Neural cell (in vitro differentiated cells): ENCODE measurements around the gene SYCE3. TPM values are rescaled to one million over a fixed set of nuclear protein-coding genes. Genes with fewer than 3 reads are reported as not detected.

Experiments
- H2AFZ ChIP-seq: fragments of 200-600, 300-800 bp; sonication (generic), shearing (Covaris generic); 2 replicates; pipeline ENCODE4 v1.6.0; 2014; ENCODE audit warnings: low read depth, mild to moderate bottlenecking, antibody characterized with exemption, low read length, moderate library complexity
- H3F3A ChIP-seq: fragments of 200-600 bp; shearing (Covaris generic); 2 replicates; pipeline ENCODE4 v1.6.1; 2016; ENCODE audit warnings: mild to moderate bottlenecking, moderate library complexity, mixed read lengths, antibody characterized with exemption, low read length; ENCODE audit not compliant: insufficient read depth, poor library complexity, severe bottlenecking
- H3K27ac ChIP-seq: fragments of 200-600, 300-800 bp; sonication (generic), shearing (Covaris generic); 2 replicates; pipeline ENCODE4 v1.5.1; 2014; ENCODE audit warnings: mild to moderate bottlenecking, low read length, moderate library complexity
- H3K27me3 ChIP-seq: fragments of 300-800, 200-600 bp; sonication (generic), shearing (Covaris generic); 2 replicates; pipeline ENCODE4 v1.6.0; 2014; ENCODE audit warnings: mild to moderate bottlenecking, low read depth, low read length, moderate library complexity; ENCODE audit not compliant: insufficient read depth
- H3K36me3 ChIP-seq: fragments of 300-800, 200-600 bp; sonication (generic), shearing (Covaris generic); 2 replicates; pipeline ENCODE4 v1.5.1; 2014; ENCODE audit warnings: mild to moderate bottlenecking, antibody characterized with exemption, low read length, moderate library complexity; ENCODE audit not compliant: insufficient read depth
- H3K4me2 ChIP-seq: fragments of 300-800, 200-600 bp; sonication (generic), shearing (Covaris generic); 2 replicates; pipeline ENCODE4 v1.6.0; 2014; ENCODE audit warnings: mild to moderate bottlenecking, low read length
- H3K4me3 ChIP-seq: fragments of 300-800, 200-600 bp; sonication (generic), shearing (Covaris generic); 2 replicates; pipeline ENCODE4 v1.5.1; 2014; ENCODE audit warnings: mild to moderate bottlenecking, low read length, moderate library complexity
- H3K79me2 ChIP-seq: fragments of 200-600 bp; shearing (Covaris generic); replicated peaks from 2 replicates; pipeline ENCODE4 v1.6.0; 2014; ENCODE audit warnings: mild to moderate bottlenecking, low read length, moderate library complexity; ENCODE audit not compliant: insufficient read depth
- H3K9ac ChIP-seq: fragments of 300-800, 200-600 bp; sonication (generic), shearing (Covaris generic); 2 replicates; pipeline ENCODE4 v1.6.1; 2016; ENCODE audit warnings: mild to moderate bottlenecking, low read length, mixed read lengths
- H3K9me2 ChIP-seq: fragments of 200-600 bp; shearing (Covaris generic); 2 replicates; pipeline ENCODE4 v1.6.1; 2016; ENCODE audit warnings: mild to moderate bottlenecking, low read length, mixed read lengths; ENCODE audit not compliant: insufficient read depth
- H3K9me3 ChIP-seq: fragments of 200-600, 300-800 bp; sonication (generic), shearing (Covaris generic); 2 replicates; pipeline ENCODE4 v1.6.1; 2016; ENCODE audit warnings: mild to moderate bottlenecking, mixed run types, low read length, moderate library complexity, mixed read lengths
- H4K20me1 ChIP-seq: fragments of 200-600 bp; shearing (Covaris generic); 2 replicates; pipeline ENCODE4 v1.6.1; 2016; ENCODE audit warnings: mild to moderate bottlenecking, mixed run types; ENCODE audit not compliant: insufficient read depth
- CTCF ChIP-seq: fragments of 450-650 bp; IDR thresholded peaks from 2 replicates; pipeline ENCODE4 v1.5.1; 2014; ENCODE audit warnings: antibody characterized with exemption, mild to moderate bottlenecking, moderate library complexity; ENCODE audit not compliant: poor library complexity, severe bottlenecking
- EP300 ChIP-seq: fragments of 450-650 bp; conservative IDR thresholded peaks from 2 replicates; pipeline ENCODE4 v1.6.1; 2014; ENCODE audit warnings: antibody characterized with exemption, mild to moderate bottlenecking, moderate library complexity; ENCODE audit not compliant: poor library complexity, severe bottlenecking
- EZH2 ChIP-seq: fragments of 200-600, 300-800 bp; shearing (Covaris generic), sonication (generic); IDR thresholded peaks from 2 replicates; pipeline ENCODE4 v1.6.1; 2014; ENCODE audit warnings: antibody characterized with exemption, low read length, borderline replicate concordance, mild to moderate bottlenecking; ENCODE audit not compliant: insufficient read depth, poor library complexity, severe bottlenecking
- MXI1 ChIP-seq: fragments of 450-650 bp; conservative IDR thresholded peaks from 2 replicates; pipeline ENCODE4 v1.6.1; 2014; ENCODE audit warnings: antibody characterized with exemption, mild to moderate bottlenecking; ENCODE audit not compliant: poor library complexity, severe bottlenecking
- POLR2AphosphoS5 ChIP-seq: IDR thresholded peaks from 2 replicates; pipeline ENCODE4 v1.6.1; 2012
- RAD21 ChIP-seq: fragments of 450-650 bp; conservative IDR thresholded peaks from 2 replicates; pipeline ENCODE4 v1.6.1; 2014; ENCODE audit warnings: antibody characterized with exemption, mild to moderate bottlenecking, moderate library complexity
- SMC3 ChIP-seq: fragments of 450-650 bp; conservative IDR thresholded peaks from 2 replicates; pipeline ENCODE4 v1.6.1; 2014; ENCODE audit warnings: antibody characterized with exemption, mild to moderate bottlenecking, moderate library complexity; ENCODE audit not compliant: poor library complexity
- TAF1 ChIP-seq: IDR thresholded peaks from 2 replicates; pipeline ENCODE4 v1.6.1; 2012; ENCODE audit warnings: low read depth
- polyA plus RNA-seq: library from polyadenylated mRNA; depleted of rRNA; stranded (reverse); fragments of >200 nt; gene quantifications from 2 replicates; pipeline ENCODE4 v1.2.3, GENCODE V29; 2014
- TF ChIP-seq, protein P1 (sequence below): IDR thresholded peaks from 2 replicates; pipeline ENCODE4 v1.6.1; 2012; ENCODE audit warnings: borderline replicate concordance

Gene SYCE3
- polyA plus RNA-seq, 1 donor from 2014 or later = not detected

GRCh38 chr22:50537765-50538164 lies 25.0 kb downstream of the SYCE3 start:
- Histone ChIP-seq H3K9me2 (no peaks in the 10 kb centered on the region), H3F3A (no peaks in the 10 kb centered on the region), H3K36me3 (no peaks in the 10 kb centered on the region), H3K27me3 (no peaks in the 10 kb centered on the region), H3K4me3 (no peak overlapping the region), H3K4me2 (no peak overlapping the region), H2AFZ (no peak overlapping the region), H3K27ac (no peak overlapping the region), H3K79me2 (no peaks in the 10 kb centered on the region), H3K9me3 (no peaks in the 10 kb centered on the region), H4K20me1 (no peaks in the 10 kb centered on the region), H3K9ac (no peak overlapping the region)
- TF ChIP-seq, protein P1, sequence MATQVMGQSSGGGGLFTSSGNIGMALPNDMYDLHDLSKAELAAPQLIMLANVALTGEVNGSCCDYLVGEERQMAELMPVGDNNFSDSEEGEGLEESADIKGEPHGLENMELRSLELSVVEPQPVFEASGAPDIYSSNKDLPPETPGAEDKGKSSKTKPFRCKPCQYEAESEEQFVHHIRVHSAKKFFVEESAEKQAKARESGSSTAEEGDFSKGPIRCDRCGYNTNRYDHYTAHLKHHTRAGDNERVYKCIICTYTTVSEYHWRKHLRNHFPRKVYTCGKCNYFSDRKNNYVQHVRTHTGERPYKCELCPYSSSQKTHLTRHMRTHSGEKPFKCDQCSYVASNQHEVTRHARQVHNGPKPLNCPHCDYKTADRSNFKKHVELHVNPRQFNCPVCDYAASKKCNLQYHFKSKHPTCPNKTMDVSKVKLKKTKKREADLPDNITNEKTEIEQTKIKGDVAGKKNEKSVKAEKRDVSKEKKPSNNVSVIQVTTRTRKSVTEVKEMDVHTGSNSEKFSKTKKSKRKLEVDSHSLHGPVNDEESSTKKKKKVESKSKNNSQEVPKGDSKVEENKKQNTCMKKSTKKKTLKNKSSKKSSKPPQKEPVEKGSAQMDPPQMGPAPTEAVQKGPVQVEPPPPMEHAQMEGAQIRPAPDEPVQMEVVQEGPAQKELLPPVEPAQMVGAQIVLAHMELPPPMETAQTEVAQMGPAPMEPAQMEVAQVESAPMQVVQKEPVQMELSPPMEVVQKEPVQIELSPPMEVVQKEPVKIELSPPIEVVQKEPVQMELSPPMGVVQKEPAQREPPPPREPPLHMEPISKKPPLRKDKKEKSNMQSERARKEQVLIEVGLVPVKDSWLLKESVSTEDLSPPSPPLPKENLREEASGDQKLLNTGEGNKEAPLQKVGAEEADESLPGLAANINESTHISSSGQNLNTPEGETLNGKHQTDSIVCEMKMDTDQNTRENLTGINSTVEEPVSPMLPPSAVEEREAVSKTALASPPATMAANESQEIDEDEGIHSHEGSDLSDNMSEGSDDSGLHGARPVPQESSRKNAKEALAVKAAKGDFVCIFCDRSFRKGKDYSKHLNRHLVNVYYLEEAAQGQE = no peak
- no peak for TF ChIP-seq TAF1
- TF ChIP-seq CTCF = no peak
- no peak for TF ChIP-seq SMC3
- no peak for TF ChIP-seq POLR2AphosphoS5
- no peak for TF ChIP-seq RAD21
- no peak for TF ChIP-seq MXI1
- no peak for TF ChIP-seq EZH2
- no peak for TF ChIP-seq EP300

- TF ChIP-seq EZH2 = no peak
- TF ChIP-seq TAF1 = no peak
- no peak for TF ChIP-seq CTCF
- TF ChIP-seq, protein P1 = no peak
- TF ChIP-seq SMC3 = no peak
- H2AFZ ChIP-seq = no peak overlapping the region
- no peaks in the 10 kb centered on the region for H3K9me3 ChIP-seq
- no peak overlapping the region for H3K4me2 ChIP-seq
- H3K27me3 ChIP-seq = peaks cover 15% of the 10 kb centered on the region
- H3K9ac ChIP-seq = no peak overlapping the region
- H3F3A ChIP-seq = no peaks in the 10 kb centered on the region
- H3K9me2 ChIP-seq = no peaks in the 10 kb centered on the region
- H3K27ac ChIP-seq = no peak overlapping the region
- H3K36me3 ChIP-seq = no peaks in the 10 kb centered on the region
- H3K4me3 ChIP-seq = no peak overlapping the region
- no peaks in the 10 kb centered on the region for H4K20me1 ChIP-seq
- no peaks in the 10 kb centered on the region for H3K79me2 ChIP-seq
These were observed 26.5 kb downstream of the SYCE3 start for GRCh38 chr22:50536226-50536625.
